Measurements from ENCODE around the gene ACTN2. TPM values are rescaled to one million over a fixed set of nuclear protein-coding genes. Genes with fewer than 3 reads are reported as not detected.
"Not testable (repeated sequence)": the region's sequence is repeated elsewhere in the genome, so short reads cannot be mapped to it uniquely, and the experiment has no call there.

The ACTN2 gene
- total RNA-seq, result 1,000 to 10,000 TPM; 1,411 to 1,679 TPM
- long read RNA-seq, full-length matches to known transcripts, result 3,783 of 4,340 reads
- long read RNA-seq, partial matches to known transcripts, result 371 of 4,340 reads
- long read RNA-seq, other reads (novel, unspliced or antisense), result 186 of 4,340 reads

GRCh38 chr1:236685917-236686814 is at the start of gene ACTN2:
Gene ACTN2 (plus strand): TSS chr1:236686499. CDS start chr1:236686674, 175 bp downstream.
- DNase-seq, result peak; percentile 74
- ATAC-seq, result peak; percentile 79 to 85
- intact Hi-C loops (cut with DNase I), result no loop called here

GRCh38 chr1:236638945-236639344 is 47.4 kb upstream of the ACTN2 start:
- peak; percentile 31 for DNase-seq
- peak; percentile 28 to 56 for ATAC-seq
- intact Hi-C loops (cut with DNase I), result no loop called here

- intact Hi-C loops (cut with DNase I), result no loop called here
- ATAC-seq (peak; percentile 32 to 51), DNase-seq (no peak)
Observed at GRCh38 chr1:236639686-236640085, 46.6 kb upstream of the ACTN2 start.

GRCh38 chr1:236642763-236643162 is 43.5 kb upstream of the ACTN2 start:
- intact Hi-C loops (cut with DNase I), result no loop called here
- no peak for ATAC-seq
- DNase-seq, result no peak

- no peak for DNase-seq
- intact Hi-C loops (cut with DNase I), result no loop called here
- ATAC-seq, result no peak
Observed at GRCh38 chr1:236645016-236645680, 41.2 kb upstream of the ACTN2 start.

GRCh38 chr1:236654511-236654910 is 31.8 kb upstream of the ACTN2 start:
- ATAC-seq, result no peak
- DNase-seq, result no peak
- intact Hi-C loops (cut with DNase I), result no loop called here

GRCh38 chr1:236654957-236655356 is 31.3 kb upstream of the ACTN2 start:
- ATAC-seq, result no peak
- intact Hi-C loops (cut with DNase I), result no loop called here
- DNase-seq, result no peak

GRCh38 chr1:236657398-236657797 is 28.9 kb upstream of the ACTN2 start:
- DNase-seq, result no peak
- intact Hi-C loops (cut with DNase I), result no loop called here
- peak in 1 of 2 donors; percentile 57 for ATAC-seq

GRCh38 chr1:236659792-236660587 is 26.3 kb upstream of the ACTN2 start:
- intact Hi-C loops (cut with DNase I), result no loop called here
- ATAC-seq (peak; percentile 61 to 76), DNase-seq (no peak)

GRCh38 chr1:236663934-236664333 is 22.4 kb upstream of the ACTN2 start:
- intact Hi-C loops (cut with DNase I), result no loop called here
- DNase-seq (no peak), ATAC-seq (no peak)

- DNase-seq; ATAC-seq; intact Hi-C loops (cut with DNase I): not testable (repeated sequence)
Observed at GRCh38 chr1:236668909-236669308, 17.4 kb upstream of the ACTN2 start.

- DNase-seq, result no peak
- intact Hi-C loops (cut with DNase I), result no loop called here
- no peak for ATAC-seq
Observed at GRCh38 chr1:236670060-236670459, 16.2 kb upstream of the ACTN2 start.

GRCh38 chr1:236673289-236673919 is 12.9 kb upstream of the ACTN2 start:
- intact Hi-C loops (cut with DNase I), result no loop called here
- peak; percentile 82 to 89 for ATAC-seq
- no peak for DNase-seq

GRCh38 chr1:236677641-236678235 is 8.6 kb upstream of the ACTN2 start:
- DNase-seq (no peak), ATAC-seq (no peak)
- intact Hi-C loops (cut with DNase I), result no loop called here

GRCh38 chr1:236681219-236681618 is 5.1 kb upstream of the ACTN2 start:
- no peak for DNase-seq
- ATAC-seq, result peak; percentile 22 to 79

GRCh38 chr1:236685205-236685916 is 938 bp upstream of the ACTN2 start:
- intact Hi-C loops (cut with DNase I), result no loop called here
- DNase-seq, result no peak
- no peak for ATAC-seq

More at GRCh38 chr1:236681219-236681618, 5.1 kb upstream of the ACTN2 start:
- intact Hi-C loops (cut with DNase I), result no loop called here

GRCh38 chr1:236686815-236687160 is 489 bp downstream of the ACTN2 start:
- intact Hi-C loops (cut with DNase I), result no loop called here
- peak; percentile 29 for DNase-seq
- peak; percentile 19 to 41 for ATAC-seq

GRCh38 chr1:236687273-236687672 is 974 bp downstream of the ACTN2 start:
- DNase-seq, result peak; percentile 33
- intact Hi-C loops (cut with DNase I), result no loop called here

More at GRCh38 chr1:236687273-236687672, 974 bp downstream of the ACTN2 start:
- peak; percentile 48 to 55 for ATAC-seq

Data from left cardiac atrium (tissue), 4 donors.